Sigmoid colon (tissue), 7 donors: ENCODE measurements around the gene EIF4G3. TPM values are rescaled to one million over a fixed set of nuclear protein-coding genes. Genes with fewer than 3 reads are reported as not detected.
A peak's percentile ranks its signal among the peaks of the same experiment; 100 is the strongest.

Experiments used
- DNase-seq: peaks from one replicate; pipeline ENCODE4 v3.0.0-alpha.2; 2019
- H3K27ac ChIP-seq, 4 donors: fragments of 200-600 bp; sonication (generic); one replicate each; pipeline ENCODE4 v1.5.1; 2016 to 2019; ENCODE audit warnings: mild to moderate bottlenecking in 1 of 4
- H3K27me3 ChIP-seq, 3 donors: fragments of 200-600 bp; sonication (generic); one replicate each; pipeline ENCODE4 v1.5.1; 2019; ENCODE audit warnings: mild to moderate bottlenecking in 1 of 3
- H3K36me3 ChIP-seq, 4 donors: fragments of 200-600 bp; sonication (generic); one replicate each; pipeline ENCODE4 v1.5.1; 2016 to 2019
- H3K4me1 ChIP-seq, 4 donors: fragments of 200-600 bp; sonication (generic); one replicate each; pipeline ENCODE4 v1.5.1; 2017 to 2019
- H3K4me3 ChIP-seq, 4 donors: fragments of 200-600 bp; sonication (generic); one replicate each; pipeline ENCODE4 v1.5.1; 2017 to 2019; ENCODE audit warnings: mild to moderate bottlenecking in 2 of 4, moderate library complexity in 1 of 4
- H3K9me3 ChIP-seq, 4 donors: fragments of 200-600 bp in 3 of 4; sonication (generic) in 3 of 4; one replicate each; pipeline versions ENCODE4 v1.5.1 to v1.6.1; 2013 to 2019
- CTCF ChIP-seq, 4 experiments: fragments of 450-650 bp in 3 of 4; fragments of 200-600 bp in 1 of 4; IDR thresholded peaks; one replicate each; pipeline ENCODE4 v1.5.1; 2016 to 2019; ENCODE audit warnings: antibody characterized with exemption in 4 of 4, mild to moderate bottlenecking in 3 of 4, moderate library complexity in 2 of 4
- EP300 ChIP-seq, 4 donors: sonication (generic); formaldehyde crosslinking; IDR thresholded peaks; one replicate each; pipeline ENCODE4 v1.6.1; 2017; ENCODE audit warnings: antibody characterized with exemption in 4 of 4
- POLR2A ChIP-seq, 2 donors: fragments of 450-650 bp; IDR thresholded peaks; one replicate each; pipeline ENCODE4 v1.6.1; 2016; ENCODE audit warnings: antibody characterized with exemption in 2 of 2, mild to moderate bottlenecking in 2 of 2, moderate library complexity in 2 of 2
- POLR2AphosphoS5 ChIP-seq, 4 donors: sonication (generic); formaldehyde crosslinking; IDR thresholded peaks; one replicate each; pipeline ENCODE4 v1.6.1; 2017; ENCODE audit warnings: antibody characterized with exemption in 4 of 4
- WGBS, 2 donors: extraction: QIAGEN DNeasy Blood & Tissue Kit; methylation state at CpG; one replicate each; pipeline ENCODE4 v1.1.7; 2013; 5-methylcytosine and 5-hydroxymethylcytosine counted together
- intact Hi-C: fragments of 100-400 bp; cut with DNase I; formaldehyde crosslinking; loops from one replicate; pipeline ENCODE4 v1.15.1; 2023
- polyA plus RNA-seq, 3 donors: library from polyadenylated mRNA; stranded (reverse); fragments of 200-250 nt; gene quantifications; one replicate each; pipeline ENCODE4 v1.2.3, GENCODE V29; 2013
- total RNA-seq, 4 donors: library from RNA; depleted of rRNA; stranded (reverse); fragments of >200 nt; gene quantifications; one replicate each; pipeline ENCODE4 v1.1.0, GENCODE V29; 2016
- donor health status: healthy with polysubstance abuse.
- donor health status: Bipolar disorder and iron deficiency.
- donor health status: healthy.

Gene EIF4G3
- total and polyA plus RNA-seq, 7 donors, result 13.4 to 65.9 (median 33.5) TPM

DNA sequence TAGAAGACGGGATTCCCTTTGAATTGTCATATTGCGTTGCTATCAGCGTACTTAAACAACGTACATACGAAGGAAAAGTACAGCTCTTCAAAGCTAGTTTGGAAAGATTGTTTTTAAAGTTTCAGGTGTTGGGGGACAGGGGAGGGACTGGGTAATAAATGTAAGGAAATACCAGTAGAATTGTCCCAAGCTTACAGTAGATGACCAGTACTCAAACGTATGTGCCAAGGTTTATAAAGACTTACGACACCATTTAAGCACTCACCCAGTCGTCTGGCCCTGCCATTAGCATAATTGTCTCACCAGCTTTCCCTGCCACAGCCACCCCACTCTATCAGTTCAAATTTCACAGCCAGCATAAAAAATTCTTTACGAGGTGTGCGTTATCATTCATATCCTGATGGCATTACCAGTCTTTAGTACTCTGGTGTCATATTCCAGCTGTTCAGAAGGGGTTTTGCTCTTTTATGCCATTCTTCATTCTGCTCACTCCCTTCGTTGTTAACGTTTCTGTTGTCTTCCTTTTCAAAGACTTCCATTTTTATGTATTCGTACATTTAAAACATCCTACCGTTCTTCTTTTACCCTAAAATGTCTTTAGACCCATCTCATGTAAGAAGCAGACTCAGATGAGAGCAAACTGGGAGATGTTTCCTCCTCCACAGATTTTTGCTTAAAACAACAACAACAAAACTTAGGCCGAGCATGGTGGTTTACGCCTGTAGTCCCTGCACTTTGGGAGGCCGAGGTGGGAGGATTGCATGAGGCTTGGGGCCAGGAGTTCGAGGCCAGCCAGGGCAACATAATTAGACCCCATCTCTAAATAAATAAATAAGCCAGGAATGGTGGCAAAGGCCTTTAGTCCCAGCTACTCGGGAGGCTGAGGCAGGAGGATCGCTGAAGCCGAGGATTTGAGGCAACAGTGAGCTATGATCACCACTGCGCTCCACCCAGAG is 388.6 kb downstream of the EIF4G3 start:
- 38 to 48% methylated on average over 22 of the region's 22 CpGs for WGBS, 2 donors
- Histone ChIP-seq H3K36me3 (no peaks in the 10 kb centered on the region), H3K4me1 (peaks cover 0 to 35% (median 25%) of the 10 kb centered on the region in 4 donors), H3K4me3 (peak overlapping the region; percentile 81 to 98 (median 93)), H3K27me3 (no peaks in the 10 kb centered on the region), H3K27ac (peak overlapping the region; percentile 96 to 100 (median 99)), H3K9me3 (no peaks in the 10 kb centered on the region)
- no peak for DNase-seq
- intact Hi-C loops, result loop anchor here (2.0 to 10.0 kb wide), 3 partner anchors 91 to 557 kb away; partner anchors contain the start of gene EIF4G3
- TF ChIP-seq POLR2AphosphoS5 (IDR thresholded peaks at IDR 0.05) (no peak), POLR2A (IDR thresholded peaks at IDR 0.05) (no peak), EP300 (IDR thresholded peaks at IDR 0.05) (no peak), CTCF (IDR thresholded peaks at IDR 0.05) (no peak)

DNA sequence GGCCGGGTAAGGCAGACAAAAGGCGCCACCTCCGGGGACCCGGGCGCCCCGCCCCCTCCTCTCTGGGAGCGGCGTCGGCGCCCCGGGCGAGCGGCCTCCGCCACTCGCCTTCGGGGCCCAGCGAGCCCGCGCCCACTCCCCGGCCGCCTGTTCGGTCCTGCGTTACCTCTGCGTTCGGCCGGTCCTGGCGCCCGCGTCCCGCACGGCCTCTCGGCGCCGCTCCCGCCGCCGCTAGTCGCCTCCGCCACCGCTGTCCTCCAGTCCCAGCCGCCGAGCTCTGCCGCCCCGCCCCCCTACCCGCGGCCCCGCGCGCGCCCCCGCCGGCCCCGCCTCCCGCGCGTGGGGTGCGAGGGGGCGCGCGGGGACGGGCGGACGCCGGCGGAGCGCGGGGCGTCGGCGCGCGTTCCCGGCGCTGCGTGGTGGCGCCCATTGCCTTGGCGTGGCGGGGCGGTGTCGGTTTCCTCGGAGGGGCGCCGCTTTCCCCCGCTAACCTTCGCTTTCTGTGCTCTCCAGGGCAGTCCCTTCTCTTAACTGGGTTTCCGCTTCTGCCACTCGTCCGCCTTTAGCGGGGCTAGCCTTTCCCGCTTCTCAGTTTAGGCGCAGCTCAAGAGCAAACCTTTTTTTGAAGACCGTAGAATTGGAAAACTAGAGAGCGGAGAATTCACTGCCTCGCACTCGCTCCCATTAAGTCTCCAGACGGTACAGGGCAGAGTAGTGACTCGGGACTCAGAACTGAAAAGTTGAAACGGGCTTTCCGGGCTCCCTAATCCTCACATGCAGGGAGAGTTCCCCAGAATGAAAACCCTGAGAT is 389.5 kb downstream of the EIF4G3 start, which contains the start of gene HP1BP3:
Gene HP1BP3 (minus strand): TSS at position 279 of the 811 bp plus-strand sequence. CDS start 6,867 bp downstream, outside the sequence.
- no peaks in the 10 kb centered on the region for H3K27me3 ChIP-seq
- WGBS, 2 donors, result 1% methylated on average over 99 of the region's 99 CpGs
- H3K36me3 ChIP-seq, result no peaks in the 10 kb centered on the region
- DNase-seq, result peak; percentile 87
- peak within 1 kb of the TSS; percentile 96 to 100 (median 99) for H3K27ac ChIP-seq
- peak within 1 kb of the TSS; percentile 81 to 98 (median 93) for H3K4me3 ChIP-seq
- TF ChIP-seq POLR2A (IDR thresholded peaks at IDR 0.05) (peak in 1 of 2 donors; percentile 26), POLR2AphosphoS5 (IDR thresholded peaks at IDR 0.05) (peak; percentile 43 to 81 (median 63)), EP300 (IDR thresholded peaks at IDR 0.05) (no peak)
- intact Hi-C loops, result loop anchor here (2.0 to 10.0 kb wide), 3 partner anchors 90 to 558 kb away; partner anchors contain the start of gene EIF4G3
- H3K9me3 ChIP-seq, result no peaks in the 10 kb centered on the region
- H3K4me1 ChIP-seq, result peaks cover 0 to 43% (median 29%) of the 10 kb centered on the region in 4 donors

DNA sequence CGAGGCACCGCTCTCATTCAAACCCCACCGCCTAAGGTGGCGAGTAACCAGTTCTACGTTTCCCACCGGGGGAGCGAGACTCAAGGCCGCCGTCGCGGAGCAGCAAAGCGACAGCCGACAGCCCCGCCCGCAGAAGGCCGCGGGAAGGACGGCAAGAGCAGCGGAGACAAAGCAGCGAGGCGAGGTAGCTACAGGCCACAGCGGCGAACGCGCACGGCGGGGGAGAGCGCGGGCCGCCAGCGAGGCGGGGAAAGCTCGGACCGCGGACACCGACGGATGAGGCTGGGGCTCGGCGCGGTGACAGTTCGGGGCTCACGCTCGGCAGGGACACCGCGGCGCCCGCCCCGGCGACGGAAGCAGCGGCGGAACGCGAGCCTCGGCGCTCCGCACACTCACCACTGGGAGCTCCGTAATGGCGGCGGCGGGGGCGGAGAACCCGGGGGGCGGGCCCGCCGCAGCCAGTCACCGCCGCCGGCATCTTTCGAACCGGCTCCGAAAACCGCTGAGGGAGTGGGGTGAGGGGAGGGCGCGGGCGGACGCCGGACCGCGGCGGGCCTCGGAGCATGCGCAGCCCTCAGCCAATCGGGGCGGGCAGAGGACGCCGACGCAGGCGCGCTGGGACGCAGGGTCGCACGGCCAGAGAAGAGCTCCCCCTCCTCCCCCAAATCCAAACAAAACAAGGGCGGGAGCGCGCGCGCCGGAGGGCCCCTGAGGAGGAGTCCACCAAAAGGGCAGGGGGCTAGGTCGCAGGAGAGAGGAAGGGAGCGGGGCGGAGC is 390.3 kb downstream of the EIF4G3 start:
- intact Hi-C loops, result loop anchor here (2.0 to 10.0 kb wide), 3 partner anchors 89 to 558 kb away; partner anchors contain the start of gene EIF4G3
- 0% methylated on average over 102 of the region's 102 CpGs for WGBS, 2 donors
- Histone ChIP-seq H3K27ac (peak overlapping the region; percentile 96 to 100 (median 99)), H3K4me1 (peaks cover 0 to 51% (median 34%) of the 10 kb centered on the region in 4 donors), H3K9me3 (no peaks in the 10 kb centered on the region), H3K36me3 (no peaks in the 10 kb centered on the region), H3K27me3 (no peaks in the 10 kb centered on the region), H3K4me3 (peak overlapping the region; percentile 81 to 98 (median 93))
- TF ChIP-seq POLR2A (IDR thresholded peaks at IDR 0.05) (peak; percentile 62 to 67), CTCF (IDR thresholded peaks at IDR 0.05) (no peak), POLR2AphosphoS5 (IDR thresholded peaks at IDR 0.05) (peak; percentile 81 to 94 (median 88)), EP300 (IDR thresholded peaks at IDR 0.05) (no peak)
- DNase-seq, result peak; percentile 97

DNA sequence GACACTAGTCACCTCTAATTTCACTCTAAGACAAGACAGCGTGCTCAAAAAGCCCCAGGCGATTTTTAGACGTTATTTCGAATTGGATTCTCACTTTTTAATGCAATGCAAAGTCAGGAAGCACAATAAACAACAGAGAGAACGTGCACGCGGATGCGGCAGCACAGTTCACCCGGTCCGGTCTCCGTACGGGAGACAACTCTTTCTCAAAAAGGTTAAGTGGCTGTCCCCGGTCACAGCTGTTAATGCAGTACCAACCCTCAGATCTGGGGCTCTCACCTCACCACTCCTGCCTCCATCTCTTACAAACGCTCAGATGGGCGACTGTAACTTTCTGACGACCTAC is 390.8 kb downstream of the EIF4G3 start:
- no peak for DNase-seq
- Histone ChIP-seq H3K27me3 (no peaks in the 10 kb centered on the region), H3K9me3 (no peaks in the 10 kb centered on the region), H3K27ac (peak overlapping the region; percentile 96 to 100 (median 99)), H3K36me3 (no peaks in the 10 kb centered on the region), H3K4me1 (peaks cover 0 to 57% (median 37%) of the 10 kb centered on the region in 4 donors), H3K4me3 (peak overlapping the region; percentile 81 to 98 (median 93))
- 0% methylated on average over 16 of the region's 16 CpGs for WGBS, 2 donors
- TF ChIP-seq POLR2AphosphoS5 (IDR thresholded peaks at IDR 0.05), result no peak
- TF ChIP-seq EP300 (IDR thresholded peaks at IDR 0.05), result no peak
- no peak for TF ChIP-seq CTCF (IDR thresholded peaks at IDR 0.05)
- TF ChIP-seq POLR2A (IDR thresholded peaks at IDR 0.05), result no peak
- intact Hi-C loops, result loop anchor here (2.0 to 10.0 kb wide), 3 partner anchors 89 to 559 kb away; partner anchors contain the start of gene EIF4G3
